GM19023 (cell line): ENCODE results near the gene TULP4.
A peak's percentile ranks its signal among the peaks of the same experiment; 100 is the strongest.
"Not testable (repeated sequence)": the region's sequence is repeated elsewhere in the genome, so short reads cannot be mapped to it uniquely, and the experiment has no call there.

Source experiments
- ATAC-seq: cut with Tn5 transposase; IDR thresholded peaks from one replicate; pipeline ENCODE4 v1.9.1; 2021; ENCODE audit warnings: mild to moderate bottlenecking, moderate library complexity; ENCODE audit not compliant: unreplicated experiment

TULP4 gene

DNA sequence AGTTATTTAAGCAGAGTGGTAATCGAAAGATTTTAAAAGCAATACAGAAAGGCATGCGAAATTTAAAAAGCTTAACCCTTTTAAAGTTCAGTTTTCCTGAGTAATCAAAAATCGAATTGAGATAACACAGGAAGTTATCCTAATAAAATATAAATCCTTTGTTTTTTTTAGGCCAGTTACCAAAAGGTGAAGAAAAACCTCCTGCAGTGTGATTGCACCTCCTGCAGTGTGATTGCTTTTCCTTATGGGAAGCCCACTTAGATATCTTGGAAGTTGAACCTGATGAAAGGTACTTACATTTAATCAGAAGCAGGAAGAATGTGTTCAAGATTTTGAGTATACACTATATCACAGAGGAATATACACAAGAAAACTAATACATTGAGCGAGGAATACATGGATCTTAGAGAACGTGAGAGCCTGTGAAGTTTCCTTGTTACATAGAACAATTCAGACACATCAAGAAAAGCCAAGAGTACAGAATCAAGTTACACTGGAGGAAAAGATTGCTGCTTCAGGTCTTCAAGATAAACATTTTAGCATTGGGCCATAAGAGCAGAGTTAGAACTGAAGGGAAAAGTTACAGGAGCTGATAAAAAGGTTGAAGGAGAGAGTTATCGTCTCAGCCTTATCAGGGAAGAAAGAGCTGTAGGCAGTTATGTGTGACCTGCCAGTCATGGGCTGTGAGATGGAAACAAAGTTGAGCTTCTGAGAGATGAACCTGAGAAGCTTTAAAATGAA is 240.0 kb downstream of the TULP4 start:
- ATAC-seq: no peak

DNA sequence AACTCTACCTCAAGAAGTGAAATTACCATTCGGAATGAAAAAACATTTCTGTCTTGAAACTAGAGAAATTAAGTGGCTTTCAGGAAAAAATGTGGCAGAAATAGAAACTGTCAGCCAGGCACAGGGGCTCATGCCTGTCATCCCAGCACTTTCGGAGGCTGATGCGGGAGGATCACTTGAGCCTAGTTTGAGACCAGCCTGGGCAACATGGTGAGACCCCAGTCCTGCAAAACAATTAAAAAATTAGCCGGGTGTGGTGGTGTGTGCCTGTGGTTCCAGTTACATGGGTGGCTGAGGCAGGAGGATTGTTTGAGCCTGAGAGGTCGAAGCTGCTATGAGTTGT is 240.5 kb downstream of the TULP4 start:
- no peak for ATAC-seq

DNA sequence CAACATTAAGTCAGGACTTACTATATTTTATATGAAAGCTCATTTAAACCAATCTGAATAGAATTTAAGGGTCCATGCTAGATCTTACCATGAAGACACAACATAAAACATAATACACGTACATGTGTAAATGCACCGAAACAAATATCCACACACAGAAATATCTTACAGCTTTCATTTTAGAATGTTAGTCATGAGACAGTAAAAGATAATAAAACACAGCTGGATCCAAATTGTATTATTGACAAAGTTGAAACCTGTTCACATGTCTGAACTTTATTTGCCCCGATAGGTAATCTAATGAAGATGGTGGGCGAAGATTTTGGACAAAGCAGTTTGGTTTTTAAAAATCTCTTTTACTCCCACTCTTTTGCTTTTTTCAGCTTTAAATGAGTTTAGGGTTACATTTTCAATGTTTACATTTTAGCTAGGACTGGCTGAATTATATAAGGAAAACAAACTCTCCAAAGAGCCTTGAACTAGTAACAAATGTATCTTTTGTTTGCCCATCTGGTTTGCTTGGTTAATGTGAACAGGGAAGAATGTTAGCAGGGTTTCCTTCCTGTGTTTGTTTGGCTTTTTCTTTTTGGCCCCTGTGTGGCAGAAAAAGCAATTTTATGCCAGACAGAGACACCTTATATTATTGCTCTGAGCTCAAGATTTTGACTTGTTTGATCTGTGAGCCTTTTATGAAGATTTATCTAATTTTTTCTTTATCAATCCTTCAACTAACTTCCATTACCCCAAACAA is 242.5 kb downstream of the TULP4 start:
- no peak for ATAC-seq

DNA sequence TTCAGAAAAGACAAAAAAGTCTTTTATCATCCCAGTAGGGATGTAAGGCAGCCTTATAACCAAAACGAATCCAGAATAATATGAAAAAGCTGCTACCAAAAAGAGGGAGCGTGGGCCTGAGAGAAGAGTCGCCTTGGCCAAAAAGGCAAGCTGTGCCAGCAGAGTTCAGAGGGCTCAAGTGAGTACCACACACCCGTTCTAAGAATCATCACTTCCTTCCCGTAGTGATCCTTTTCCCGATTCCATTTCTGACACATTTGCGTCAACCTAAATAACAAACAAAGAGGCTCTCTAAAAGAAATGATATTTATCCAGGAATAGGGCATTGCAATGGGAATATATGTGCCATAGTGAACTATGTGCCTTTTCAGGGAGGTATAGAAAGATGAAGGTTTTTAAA is 243.8 kb downstream of the TULP4 start:
- no peak for ATAC-seq

DNA sequence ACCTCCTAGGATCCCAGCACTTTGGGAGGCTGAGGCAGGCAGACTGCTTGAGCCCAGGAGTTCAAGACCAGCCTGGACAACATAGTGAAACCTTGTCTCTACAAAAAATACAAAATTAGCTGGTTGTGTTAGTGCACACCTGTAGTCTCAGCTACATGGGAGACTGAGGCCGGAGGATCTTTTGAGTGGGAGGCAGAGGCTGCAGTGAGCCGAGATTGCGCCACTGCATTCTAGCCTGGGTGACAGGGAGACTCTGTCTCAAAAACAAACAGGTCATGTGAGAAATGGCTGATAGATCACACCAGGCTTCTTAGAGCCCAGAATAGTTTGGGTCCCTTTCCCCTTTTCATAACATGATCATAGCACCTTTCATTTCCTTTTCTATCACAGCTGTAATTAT is 244.8 kb downstream of the TULP4 start:
- ATAC-seq: not testable (repeated sequence)

DNA sequence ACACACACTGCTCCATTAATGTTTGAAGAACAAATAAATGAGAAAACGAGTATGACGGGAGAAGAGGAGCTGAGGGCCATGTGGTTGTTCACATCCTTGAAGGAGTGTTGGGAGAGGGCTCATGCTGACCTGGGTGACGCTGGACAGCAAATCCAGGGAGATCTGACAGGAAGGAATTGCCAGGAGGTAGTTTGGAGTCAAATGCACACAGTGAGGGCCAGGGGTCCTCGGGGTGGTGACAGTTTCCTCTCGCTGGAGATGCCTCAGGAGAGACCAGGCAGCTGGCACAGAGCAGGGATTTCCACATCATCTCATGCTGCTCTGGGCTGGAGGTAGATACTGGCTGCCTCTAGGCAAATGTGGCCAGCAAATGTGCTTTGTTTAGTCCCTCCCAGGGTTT is 245.7 kb downstream of the TULP4 start:
- no peak for ATAC-seq

DNA sequence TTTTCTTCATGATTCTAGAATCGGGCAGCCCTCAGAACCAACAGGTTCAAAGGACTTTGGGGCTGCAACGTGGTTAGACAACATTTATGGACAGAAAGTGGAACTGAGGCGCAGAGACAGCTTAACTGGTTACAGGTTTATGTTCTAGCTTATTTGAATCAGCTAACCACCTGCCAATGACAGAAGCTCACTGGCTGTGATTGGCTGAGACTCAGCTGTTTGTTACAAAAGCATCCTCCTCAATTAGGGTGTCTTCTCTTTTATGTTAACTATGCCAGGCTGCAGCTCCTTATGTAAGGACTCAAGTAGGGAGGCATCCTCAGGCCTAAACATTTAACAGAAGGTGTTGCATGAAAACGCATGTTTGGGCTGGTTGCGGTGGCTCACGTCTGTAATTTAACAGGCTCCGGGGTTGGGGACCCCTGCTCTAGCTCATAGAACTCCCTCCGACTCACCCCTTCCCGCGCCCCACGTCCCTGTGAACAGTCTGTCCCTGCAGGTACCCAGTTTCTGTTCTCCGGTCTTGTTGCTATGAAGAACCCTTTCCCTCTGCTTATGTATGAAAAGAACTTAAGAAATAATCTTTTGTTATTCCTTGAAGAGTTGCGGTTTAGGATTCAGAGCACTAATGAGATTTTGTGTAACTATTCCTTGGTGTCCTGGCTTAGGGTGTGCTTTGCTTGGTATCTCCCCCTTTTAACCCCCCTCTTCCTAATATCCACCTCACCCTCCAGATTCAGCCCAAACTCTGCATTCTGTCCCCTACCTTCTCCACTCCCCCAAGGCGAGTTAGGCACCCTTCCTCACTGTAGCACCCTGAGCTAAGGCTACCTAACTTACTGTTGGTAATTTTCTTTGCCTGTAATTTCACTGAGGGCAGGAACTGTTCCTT is 246.4 kb downstream of the TULP4 start:
- no peak for ATAC-seq

DNA sequence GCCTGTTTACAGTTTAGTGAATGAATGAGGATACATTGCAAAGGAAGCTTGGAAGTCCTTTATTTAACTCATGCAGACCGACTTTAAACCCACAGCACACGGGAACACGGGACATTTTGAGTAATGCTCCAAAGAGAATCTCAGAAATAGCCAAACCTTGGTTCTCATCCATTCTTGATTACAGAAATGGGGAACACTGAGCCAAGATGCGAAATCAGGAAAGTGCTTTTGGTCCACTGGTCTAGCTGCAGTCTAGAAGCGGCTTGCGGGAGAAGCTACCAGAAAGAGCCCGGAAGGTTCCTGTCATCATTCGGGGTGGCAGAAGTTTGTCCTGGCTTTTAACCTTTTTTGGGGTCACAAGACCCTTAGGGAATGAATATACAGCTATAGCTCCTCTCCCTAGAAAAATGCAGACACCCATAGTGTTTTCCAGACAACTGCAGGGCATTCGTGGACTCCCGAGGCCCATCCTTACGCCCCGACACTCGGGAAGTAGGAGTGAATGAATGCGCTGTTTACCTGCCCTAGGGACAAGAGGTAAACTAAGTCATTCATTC is 247.2 kb downstream of the TULP4 start:
- no peak for ATAC-seq

DNA sequence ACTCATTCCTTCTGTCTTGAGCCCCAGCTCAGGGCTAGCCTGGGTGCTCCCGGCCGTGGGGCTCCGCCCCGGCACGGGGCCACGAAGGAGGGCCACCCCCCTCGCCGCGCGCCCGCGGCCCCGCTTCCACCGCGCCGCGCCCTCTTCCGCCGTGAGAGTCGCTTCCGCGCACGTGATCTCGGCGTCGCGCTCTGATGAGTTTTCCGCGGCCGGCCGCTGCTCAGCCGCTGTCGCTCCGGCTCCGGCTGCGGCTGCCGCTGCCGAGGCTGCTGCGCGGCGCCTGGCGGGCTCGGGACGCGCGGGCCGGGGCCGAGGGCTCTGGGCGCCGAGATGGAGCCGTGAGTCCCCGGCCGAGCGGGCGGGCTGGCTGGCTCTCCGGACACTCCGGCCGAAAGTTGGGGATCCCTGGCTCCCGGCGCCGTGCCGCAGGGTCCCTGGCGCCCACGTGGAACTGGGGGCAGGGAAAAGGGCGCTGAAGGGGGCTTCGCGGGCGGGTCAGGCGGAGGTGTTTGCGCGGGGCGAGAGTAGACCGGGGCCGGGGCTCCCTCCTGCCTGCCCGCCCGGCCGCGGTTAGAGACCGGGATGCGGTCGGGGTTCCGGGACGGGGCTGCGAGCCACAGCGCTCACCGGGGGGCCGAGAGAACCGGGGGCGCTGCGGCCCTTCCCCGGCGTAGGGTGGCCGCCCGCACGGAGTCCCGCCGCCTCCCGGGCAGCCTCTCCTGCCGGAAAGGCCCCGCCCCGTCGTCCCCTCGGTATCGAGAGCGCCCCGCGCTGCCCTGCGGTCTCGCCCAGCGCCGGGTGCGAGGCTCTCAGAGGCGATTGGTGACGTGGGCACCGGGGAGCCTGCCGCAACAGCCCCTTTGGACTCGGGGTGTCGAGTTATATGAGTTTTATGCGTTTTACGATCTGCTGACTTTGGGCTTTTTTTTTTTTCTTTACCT is 247.9 kb downstream of the TULP4 start, which contains the start of gene TMEM181:
Gene TMEM181, plus strand, starts transcription at position 197 of the 941 bp plus-strand sequence. Its CDS starts 134 bp downstream, at position 331.
- peak; percentile 85 for ATAC-seq

DNA sequence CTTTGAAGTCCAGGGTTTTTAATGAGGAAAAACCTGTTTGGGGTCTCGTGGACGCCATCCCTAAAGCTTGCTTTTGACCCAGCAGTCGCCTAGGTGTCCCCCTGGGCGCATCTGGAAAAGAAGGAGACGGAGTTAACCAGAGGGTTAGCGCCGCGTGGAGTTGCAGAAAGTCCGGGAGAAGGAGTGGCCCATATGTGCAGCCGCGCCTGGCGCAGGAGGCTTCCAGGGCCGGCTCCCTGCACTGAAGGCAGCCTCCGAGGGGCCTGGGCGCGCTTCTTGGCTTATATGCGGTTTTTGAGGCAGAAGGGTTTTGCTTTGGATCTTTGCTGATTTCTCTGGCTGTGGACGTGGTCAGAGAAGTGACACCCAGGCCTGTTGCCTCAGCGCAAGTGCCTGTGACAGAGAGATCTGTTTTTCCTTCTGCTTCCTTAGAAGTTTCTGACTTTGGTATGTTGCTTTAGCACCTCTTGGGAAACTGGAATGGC is 248.6 kb downstream of the TULP4 start:
- ATAC-seq: no peak
